LNCAP (cell line): Measurements from ENCODE around the gene RNF125.

ENCODE experiments used
- CTCF ChIP-seq: fragments of 450-650 bp; IDR thresholded peaks from 2 replicates; pipeline ENCODE4 v1.5.1; 2017; ENCODE audit warnings: mild to moderate bottlenecking

Gene RNF125

GRCh38 chr18:31980863-31981262, 37.8 kb upstream of the RNF125 start:
- TF ChIP-seq CTCF = no peak

- no peak for TF ChIP-seq CTCF
These were observed 35.6 kb upstream of the RNF125 start for GRCh38 chr18:31983020-31983419.

GRCh38 chr18:31983976-31984375, 34.6 kb upstream of the RNF125 start:
- no peak for TF ChIP-seq CTCF

- no peak for TF ChIP-seq CTCF
These were observed 27.8 kb upstream of the RNF125 start for GRCh38 chr18:31990823-31991222.

DNA sequence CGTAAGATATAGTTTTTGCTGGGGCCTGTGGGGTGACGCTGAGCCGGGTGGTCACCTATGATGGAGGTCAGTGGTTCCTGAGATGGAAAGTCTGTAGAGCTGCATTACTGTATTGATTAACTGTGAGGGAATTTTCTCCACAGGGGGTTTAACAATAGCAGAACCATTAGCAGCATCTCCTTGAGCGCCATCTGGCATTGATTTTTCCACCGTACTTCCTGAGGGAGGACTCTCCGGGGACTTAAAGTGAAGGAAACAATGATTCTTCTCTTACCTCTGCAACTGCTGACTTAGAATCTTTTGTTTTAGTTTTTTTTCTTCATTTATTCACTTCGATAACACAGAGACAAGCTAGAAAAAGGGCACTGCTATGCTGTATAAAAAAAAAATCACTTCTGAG, 22.6 kb upstream of the RNF125 start:
- no peak for TF ChIP-seq CTCF

DNA sequence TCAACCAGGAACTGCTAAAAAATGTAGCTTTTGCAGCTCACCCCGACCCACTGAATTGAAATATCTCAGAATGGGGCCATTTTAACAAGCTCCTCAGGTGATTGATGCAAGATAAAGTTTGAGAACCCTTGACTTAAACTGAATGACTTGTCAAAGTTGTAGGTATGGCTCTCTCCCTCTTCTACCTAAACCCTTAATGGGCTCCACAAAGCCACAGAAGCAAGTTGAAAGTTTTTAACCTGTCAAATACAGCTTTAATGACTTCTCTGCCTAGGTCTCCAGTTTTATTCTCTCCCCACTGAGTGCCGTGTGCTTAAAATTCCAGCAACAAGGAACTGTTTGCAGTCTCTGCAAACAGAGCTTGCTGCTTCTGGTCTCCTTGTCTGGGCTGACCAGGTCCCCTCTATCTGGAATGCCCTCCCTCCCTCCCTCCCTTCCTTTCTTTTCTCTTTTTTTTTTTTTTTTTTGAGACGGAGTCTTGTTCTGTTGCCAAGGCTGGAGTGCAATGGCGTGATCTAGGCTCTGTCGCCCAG, 19.7 kb upstream of the RNF125 start:
- no peak for TF ChIP-seq CTCF

DNA sequence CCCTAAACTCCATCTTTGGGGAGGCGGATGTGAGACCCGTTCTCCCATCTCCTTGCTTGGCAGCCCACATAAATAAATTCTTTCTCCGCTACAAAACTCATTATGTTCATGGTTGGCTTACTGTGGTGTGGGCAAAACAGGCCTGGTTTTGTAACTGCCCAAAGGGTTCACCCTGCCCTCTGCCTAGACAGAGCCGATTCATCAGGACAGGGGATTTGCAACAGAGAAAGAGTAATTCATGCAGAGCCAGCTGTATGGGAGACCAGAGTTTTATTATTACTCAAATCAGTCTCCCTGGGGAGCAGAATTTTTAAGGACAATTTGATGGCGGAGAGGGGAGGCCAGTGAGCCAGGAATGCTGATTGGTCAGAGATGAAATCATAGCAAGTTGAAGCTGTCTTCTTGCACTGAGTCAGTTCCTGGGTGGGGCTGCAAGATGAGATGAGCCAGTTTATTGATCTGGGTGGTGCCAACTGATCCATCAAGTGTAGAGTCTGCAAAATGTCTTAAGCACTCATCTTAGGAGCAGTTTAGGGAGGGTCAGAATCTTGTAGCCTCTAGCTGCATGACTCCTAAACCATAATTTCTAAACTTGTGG, 8.4 kb upstream of the RNF125 start:
- TF ChIP-seq CTCF = no peak

- TF ChIP-seq CTCF = no peak
These were observed 7.4 kb upstream of the RNF125 start for GRCh38 chr18:32011193-32011592.
